HEK293 (cell line): Measurements from ENCODE around the gene VSIR.

Experiments used
- ZNF302 ChIP-seq: fragments of 450-650 bp; formaldehyde crosslinking; IDR thresholded peaks from 2 replicates; pipeline ENCODE4 v1.5.1; 2016; ENCODE audit warnings: missing biosample characterization, missing genetic modification characterization, low read depth
- ZXDB ChIP-seq: fragments of 450-650 bp; formaldehyde crosslinking; IDR thresholded peaks from 2 replicates; pipeline ENCODE4 v1.5.1; 2016; ENCODE audit warnings: missing biosample characterization, missing genetic modification characterization

DNA sequence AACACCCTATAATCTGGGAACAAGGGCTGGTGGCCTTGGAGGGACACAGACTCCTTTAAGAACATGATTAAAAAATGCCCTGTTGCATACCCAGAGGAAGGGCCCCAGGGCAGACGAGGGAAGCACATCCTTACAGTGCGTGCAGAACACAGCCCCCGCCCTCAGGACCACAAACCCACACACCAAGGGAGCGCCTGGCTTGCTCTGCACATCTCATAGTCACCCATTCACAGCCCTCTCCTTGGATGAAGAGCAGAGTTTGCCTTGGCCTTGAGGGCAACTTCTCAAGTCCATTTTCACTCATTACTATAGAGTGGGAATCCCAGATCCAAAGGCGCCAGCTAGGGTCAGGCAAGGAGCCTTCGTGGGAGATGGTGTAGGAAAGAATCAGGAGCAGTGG is 6.3 kb upstream of the VSIR start:
- TF ChIP-seq ZXDB (tag by site-specific recombination): no peak
- TF ChIP-seq ZNF302: no peak
